ENCODE data around the gene TEDDM1. TPM values are rescaled to one million over a fixed set of nuclear protein-coding genes. Genes with fewer than 3 reads are reported as not detected.

The TEDDM1 gene
- total RNA-seq, 4 donors from 2014 or later: not detected

- WGBS, 2 donors: 53 to 56% methylated on average over 3 of the region's 3 CpGs
- intact Hi-C loops (cut with DNase I; ENCODE audit: low total_unique reads): no loop called here
- no peak overlapping the region for H3K4me3 ChIP-seq (ENCODE audit: low read depth, poor library complexity, severe bottlenecking)
- DNase-seq (ENCODE audit: low spot score in 2 of 2): no peak
- no peak for TF ChIP-seq POLR2A (IDR thresholded peaks at IDR 0.05)
- no peak for TF ChIP-seq CTCF (IDR thresholded peaks at IDR 0.05)
Observed at GRCh38 chr1:182413486-182413885, 13.0 kb upstream of the TEDDM1 start.

- no peak overlapping the region for H3K4me3 ChIP-seq (ENCODE audit: low read depth, poor library complexity, severe bottlenecking)
- no peak for TF ChIP-seq POLR2A (IDR thresholded peaks at IDR 0.05)
- TF ChIP-seq CTCF (IDR thresholded peaks at IDR 0.05): no peak
- WGBS, 2 donors: 11 to 28% methylated on average over 1 of the region's 1 CpG
- DNase-seq (ENCODE audit: low spot score in 2 of 2): no peak
- intact Hi-C loops (cut with DNase I; ENCODE audit: low total_unique reads): no loop called here
Observed at GRCh38 chr1:182410620-182411273, 10.3 kb upstream of the TEDDM1 start.

GRCh38 chr1:182410138-182410537 lies 9.7 kb upstream of the TEDDM1 start:
- TF ChIP-seq POLR2A (IDR thresholded peaks at IDR 0.05): no peak
- no peak for TF ChIP-seq CTCF (IDR thresholded peaks at IDR 0.05)
- no peak for DNase-seq (ENCODE audit: low spot score in 2 of 2)
- intact Hi-C loops (cut with DNase I; ENCODE audit: low total_unique reads): no loop called here
- H3K4me3 ChIP-seq (ENCODE audit: low read depth, poor library complexity, severe bottlenecking): no peak overlapping the region
- WGBS, 2 donors: 74 to 82% methylated on average over 4 of the region's 4 CpGs

DNA sequence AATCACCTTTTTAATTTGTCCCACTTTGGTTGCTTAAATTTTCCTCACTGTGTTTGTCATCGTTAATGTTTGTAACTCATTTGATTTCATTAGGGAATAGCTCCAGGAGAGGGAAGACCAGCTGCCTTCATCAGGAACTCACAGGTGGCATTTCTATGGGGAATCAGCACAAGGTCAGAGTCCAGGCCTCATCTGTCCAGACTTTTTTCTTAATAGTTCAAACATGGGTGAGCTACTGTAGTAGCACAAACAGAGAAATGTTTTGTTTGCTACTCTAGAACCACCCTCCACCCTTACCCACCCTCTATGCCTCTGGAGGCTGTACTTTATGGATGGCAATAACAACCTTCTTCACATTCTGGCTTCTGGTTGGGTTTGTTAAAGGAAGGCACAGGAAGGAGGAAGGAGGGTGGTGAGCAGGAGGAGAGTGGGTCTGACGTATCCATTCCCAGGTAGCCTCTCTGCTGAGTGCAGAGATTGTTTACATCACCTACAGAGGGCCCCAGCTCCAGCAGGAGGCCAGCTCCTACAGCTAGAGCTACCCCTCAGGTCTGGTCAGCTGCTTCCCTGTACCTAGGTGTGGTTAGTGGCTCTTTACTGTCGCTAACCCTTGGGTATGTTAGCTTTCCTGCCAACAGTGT lies 8.1 kb upstream of the TEDDM1 start:
- no peak overlapping the region for H3K4me3 ChIP-seq (ENCODE audit: low read depth, poor library complexity, severe bottlenecking)
- 76 to 83% methylated on average over 3 of the region's 3 CpGs for WGBS, 2 donors
- intact Hi-C loops (cut with DNase I; ENCODE audit: low total_unique reads): no loop called here
- TF ChIP-seq CTCF (IDR thresholded peaks at IDR 0.05) (no peak), POLR2A (IDR thresholded peaks at IDR 0.05) (no peak)
- no peak for DNase-seq (ENCODE audit: low spot score in 2 of 2)

DNA sequence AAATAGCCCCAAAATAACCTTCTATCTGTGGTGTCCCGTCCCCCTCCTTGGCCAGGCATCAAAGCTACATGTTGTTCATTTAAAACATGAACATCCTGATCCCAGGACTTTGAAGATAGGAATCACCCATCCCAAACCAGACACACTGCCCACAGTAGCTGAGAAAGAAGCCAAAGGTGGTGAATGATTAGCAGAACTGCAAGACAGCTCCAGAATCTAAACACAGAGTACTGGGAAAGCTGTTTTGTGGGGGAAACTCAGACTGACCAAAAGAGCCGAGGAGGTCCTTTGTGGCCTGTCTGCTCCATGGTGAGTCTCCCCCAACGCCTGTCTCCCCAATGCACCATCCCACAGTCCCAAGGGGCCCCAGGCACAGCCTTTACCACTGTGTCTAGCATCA lies 7.3 kb upstream of the TEDDM1 start:
- intact Hi-C loops (cut with DNase I; ENCODE audit: low total_unique reads): no loop called here
- TF ChIP-seq POLR2A (IDR thresholded peaks at IDR 0.05): no peak
- no peak for TF ChIP-seq CTCF (IDR thresholded peaks at IDR 0.05)
- no peak overlapping the region for H3K4me3 ChIP-seq (ENCODE audit: low read depth, poor library complexity, severe bottlenecking)
- DNase-seq (ENCODE audit: low spot score in 2 of 2): no peak
- 44 to 52% methylated on average over 3 of the region's 3 CpGs for WGBS, 2 donors
